ENCODE measurements around the gene CCDC15.

The CCDC15 gene

DNA sequence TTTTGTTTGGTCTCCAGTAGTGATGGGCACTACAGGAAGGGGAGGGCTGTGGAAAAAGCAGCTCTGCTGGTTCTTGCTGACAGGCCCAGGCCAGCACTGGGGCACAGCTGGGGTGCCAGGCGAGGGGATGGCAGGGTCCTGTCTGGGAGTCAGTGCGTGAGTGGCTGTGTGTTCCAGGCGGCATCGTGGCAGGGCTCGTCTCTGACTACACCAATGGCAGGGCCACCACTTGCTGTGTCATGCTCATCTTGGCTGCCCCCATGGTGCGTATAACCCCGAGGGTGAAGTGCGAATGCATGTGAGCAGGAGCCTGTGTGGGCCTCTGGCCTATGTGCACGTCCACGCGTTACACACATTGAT, 130.0 kb downstream of the CCDC15 start:
- H3K4me1 ChIP-seq (ENCODE audit: insufficient read depth, low read length, poor library complexity, severe bottlenecking) = no peaks in the 10 kb centered on the region
- H2AFZ ChIP-seq (ENCODE audit: low read length) = no peak overlapping the region
- no peaks in the 10 kb centered on the region for H3F3A ChIP-seq (ENCODE audit: low read depth)
- no peaks in the 10 kb centered on the region for H3K36me3 ChIP-seq (ENCODE audit: insufficient read depth, low read length)
- TF ChIP-seq, protein P1, sequence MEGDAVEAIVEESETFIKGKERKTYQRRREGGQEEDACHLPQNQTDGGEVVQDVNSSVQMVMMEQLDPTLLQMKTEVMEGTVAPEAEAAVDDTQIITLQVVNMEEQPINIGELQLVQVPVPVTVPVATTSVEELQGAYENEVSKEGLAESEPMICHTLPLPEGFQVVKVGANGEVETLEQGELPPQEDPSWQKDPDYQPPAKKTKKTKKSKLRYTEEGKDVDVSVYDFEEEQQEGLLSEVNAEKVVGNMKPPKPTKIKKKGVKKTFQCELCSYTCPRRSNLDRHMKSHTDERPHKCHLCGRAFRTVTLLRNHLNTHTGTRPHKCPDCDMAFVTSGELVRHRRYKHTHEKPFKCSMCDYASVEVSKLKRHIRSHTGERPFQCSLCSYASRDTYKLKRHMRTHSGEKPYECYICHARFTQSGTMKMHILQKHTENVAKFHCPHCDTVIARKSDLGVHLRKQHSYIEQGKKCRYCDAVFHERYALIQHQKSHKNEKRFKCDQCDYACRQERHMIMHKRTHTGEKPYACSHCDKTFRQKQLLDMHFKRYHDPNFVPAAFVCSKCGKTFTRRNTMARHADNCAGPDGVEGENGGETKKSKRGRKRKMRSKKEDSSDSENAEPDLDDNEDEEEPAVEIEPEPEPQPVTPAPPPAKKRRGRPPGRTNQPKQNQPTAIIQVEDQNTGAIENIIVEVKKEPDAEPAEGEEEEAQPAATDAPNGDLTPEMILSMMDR (conservative IDR thresholded peaks at IDR 0.05; ENCODE audit: low read length) = no peak
- TF ChIP-seq EZH2phosphoT487 (IDR thresholded peaks at IDR 0.05; ENCODE audit: borderline replicate concordance) = no peak
- H3K9me2 ChIP-seq (replicated peaks; ENCODE audit: low read depth, low read length) = no peaks in the 10 kb centered on the region
- H3K4me3 ChIP-seq (ENCODE audit: low read length, poor library complexity, severe bottlenecking) = no peak overlapping the region
- H3K9me3 ChIP-seq (ENCODE audit: insufficient read depth, low read depth, low read length) = no peaks in the 10 kb centered on the region
- no peaks in the 10 kb centered on the region for H3K27me3 ChIP-seq (ENCODE audit: insufficient read depth, low read length, poor library complexity, severe bottlenecking)
- H3K79me2 ChIP-seq (ENCODE audit: insufficient read depth, low read length) = no peaks in the 10 kb centered on the region
- H4K20me1 ChIP-seq (ENCODE audit: insufficient read depth, low read length, poor library complexity, severe bottlenecking) = no peaks in the 10 kb centered on the region
- H3K4me2 ChIP-seq (ENCODE audit: low read depth, low read length, poor library complexity, severe bottlenecking) = no peak overlapping the region
- H3K9ac ChIP-seq (ENCODE audit: low read depth, low read length, poor library complexity, severe bottlenecking) = no peak overlapping the region

DNA sequence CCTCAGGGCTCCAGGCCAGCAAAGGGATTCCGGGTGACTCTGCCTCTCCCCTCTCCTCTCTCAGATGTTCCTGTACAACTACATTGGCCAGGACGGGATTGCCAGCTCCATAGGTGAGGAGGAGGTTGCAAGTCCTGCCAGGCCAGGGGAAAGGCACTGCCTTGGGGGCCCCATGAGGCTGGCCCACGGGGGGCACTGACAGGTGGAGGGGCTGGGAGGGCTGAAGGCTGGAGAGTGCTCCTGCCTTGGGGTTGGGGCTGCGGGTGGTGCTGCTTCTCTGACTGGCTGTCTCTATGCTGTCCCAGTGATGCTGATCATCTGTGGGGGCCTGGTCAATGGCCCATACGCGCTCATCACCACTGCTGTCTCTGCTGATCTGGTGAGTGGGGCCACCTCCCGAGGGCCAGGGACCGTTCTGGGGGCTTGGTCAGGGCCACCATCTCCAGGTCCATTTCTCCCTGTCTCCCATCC, 130.8 kb downstream of the CCDC15 start:
- Histone ChIP-seq H4K20me1 (ENCODE audit: insufficient read depth, low read length, poor library complexity, severe bottlenecking) (no peaks in the 10 kb centered on the region), H3K27me3 (ENCODE audit: insufficient read depth, low read length, poor library complexity, severe bottlenecking) (no peaks in the 10 kb centered on the region), H3K4me3 (ENCODE audit: low read length, poor library complexity, severe bottlenecking) (no peak overlapping the region), H2AFZ (ENCODE audit: low read length) (no peak overlapping the region), H3K4me2 (ENCODE audit: low read depth, low read length, poor library complexity, severe bottlenecking) (no peak overlapping the region), H3K9me2 (replicated peaks; ENCODE audit: low read depth, low read length) (no peaks in the 10 kb centered on the region), H3K4me1 (ENCODE audit: insufficient read depth, low read length, poor library complexity, severe bottlenecking) (no peaks in the 10 kb centered on the region), H3K9ac (ENCODE audit: low read depth, low read length, poor library complexity, severe bottlenecking) (no peak overlapping the region), H3K36me3 (ENCODE audit: insufficient read depth, low read length) (no peaks in the 10 kb centered on the region), H3K9me3 (ENCODE audit: insufficient read depth, low read depth, low read length) (no peaks in the 10 kb centered on the region), H3F3A (ENCODE audit: low read depth) (no peaks in the 10 kb centered on the region), H3K79me2 (ENCODE audit: insufficient read depth, low read length) (no peaks in the 10 kb centered on the region)
- TF ChIP-seq EZH2phosphoT487 (IDR thresholded peaks at IDR 0.05; ENCODE audit: borderline replicate concordance) = no peak
- TF ChIP-seq, protein P1 (conservative IDR thresholded peaks at IDR 0.05; ENCODE audit: low read length) = no peak

DNA sequence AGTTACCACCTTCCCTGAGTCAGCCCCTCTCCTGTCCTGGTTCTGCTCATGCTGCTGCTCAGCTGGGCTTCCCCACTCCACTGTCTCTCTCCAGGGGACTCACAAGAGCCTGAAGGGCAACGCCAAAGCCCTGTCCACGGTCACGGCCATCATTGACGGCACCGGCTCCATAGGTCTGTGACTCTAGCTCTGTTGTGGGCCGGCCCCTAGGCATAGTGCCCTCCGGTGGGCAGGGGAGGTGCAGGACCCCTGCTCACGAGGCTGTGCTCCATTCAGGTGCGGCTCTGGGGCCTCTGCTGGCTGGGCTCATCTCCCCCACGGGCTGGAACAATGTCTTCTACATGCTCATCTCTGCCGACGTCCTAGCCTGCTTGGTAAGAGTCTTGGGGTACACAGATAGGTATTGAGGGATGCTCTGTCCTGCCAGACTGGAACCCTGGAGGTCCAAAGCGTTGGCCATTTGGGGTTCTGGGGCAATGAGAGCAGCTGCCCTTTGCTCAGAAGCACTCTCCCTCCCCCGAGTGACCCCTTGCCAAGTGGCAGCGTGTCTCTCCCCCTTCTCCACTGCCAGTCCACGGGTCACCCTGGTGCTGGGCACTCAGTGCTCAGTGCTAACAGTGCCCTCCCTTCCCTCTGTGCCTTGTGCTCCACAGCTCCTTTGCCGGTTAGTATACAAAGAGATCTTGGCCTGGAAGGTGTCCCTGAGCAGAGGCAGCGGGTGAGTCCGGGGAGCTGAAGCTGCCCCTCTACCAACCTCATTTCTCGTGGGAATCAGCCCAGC, 131.5 kb downstream of the CCDC15 start:
- Histone ChIP-seq H3K9ac (ENCODE audit: low read depth, low read length, poor library complexity, severe bottlenecking) (no peak overlapping the region), H3K36me3 (ENCODE audit: insufficient read depth, low read length) (no peaks in the 10 kb centered on the region), H3K9me3 (ENCODE audit: insufficient read depth, low read depth, low read length) (no peaks in the 10 kb centered on the region), H3K9me2 (replicated peaks; ENCODE audit: low read depth, low read length) (no peaks in the 10 kb centered on the region), H3K79me2 (ENCODE audit: insufficient read depth, low read length) (no peaks in the 10 kb centered on the region), H3K4me3 (ENCODE audit: low read length, poor library complexity, severe bottlenecking) (no peak overlapping the region), H3K4me2 (ENCODE audit: low read depth, low read length, poor library complexity, severe bottlenecking) (no peak overlapping the region), H4K20me1 (ENCODE audit: insufficient read depth, low read length, poor library complexity, severe bottlenecking) (no peaks in the 10 kb centered on the region), H3K27me3 (ENCODE audit: insufficient read depth, low read length, poor library complexity, severe bottlenecking) (no peaks in the 10 kb centered on the region), H2AFZ (ENCODE audit: low read length) (no peak overlapping the region), H3K4me1 (ENCODE audit: insufficient read depth, low read length, poor library complexity, severe bottlenecking) (no peaks in the 10 kb centered on the region), H3F3A (ENCODE audit: low read depth) (no peaks in the 10 kb centered on the region)
- TF ChIP-seq EZH2phosphoT487 (IDR thresholded peaks at IDR 0.05; ENCODE audit: borderline replicate concordance) = no peak
- TF ChIP-seq, protein P1 (conservative IDR thresholded peaks at IDR 0.05; ENCODE audit: low read length) = peak; percentile 22; the same call in 1 of the 2 replicates

Measured in Loucy (cell line).